ENCODE results near the gene FAM193A.

Gene FAM193A

DNA sequence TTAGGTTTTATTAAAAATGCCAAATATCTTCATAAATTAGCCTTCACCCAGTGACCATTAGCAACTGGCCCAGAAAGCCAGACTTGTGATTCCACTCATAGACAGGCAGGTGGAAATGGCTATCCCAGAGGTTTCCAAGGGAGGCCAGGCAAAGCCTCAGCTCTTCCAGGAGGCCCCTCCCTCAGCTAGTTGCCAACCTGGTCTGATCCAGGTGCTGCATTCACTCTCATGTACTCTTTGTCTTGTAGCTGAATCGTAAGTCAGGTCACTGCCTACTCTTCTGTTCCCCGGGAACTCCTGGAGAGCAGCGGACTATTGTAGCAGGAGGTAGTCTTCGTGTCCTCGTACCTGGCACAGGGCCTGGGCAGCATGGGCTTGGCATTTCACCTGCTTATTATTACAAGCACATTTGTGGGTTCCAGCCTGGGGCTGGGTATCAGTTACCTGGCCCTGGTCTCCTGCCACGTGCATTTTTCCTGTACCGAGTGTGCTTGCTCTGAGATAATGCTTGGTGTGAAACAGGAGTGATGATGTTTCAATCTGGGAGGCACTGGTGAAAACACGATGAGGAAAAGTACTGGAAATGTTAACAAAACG, 101.6 kb downstream of the FAM193A start:
- TF ChIP-seq CTCF (conservative IDR thresholded peaks at IDR 0.05) = no peak
- H3K27ac ChIP-seq = no peak overlapping the region

DNA sequence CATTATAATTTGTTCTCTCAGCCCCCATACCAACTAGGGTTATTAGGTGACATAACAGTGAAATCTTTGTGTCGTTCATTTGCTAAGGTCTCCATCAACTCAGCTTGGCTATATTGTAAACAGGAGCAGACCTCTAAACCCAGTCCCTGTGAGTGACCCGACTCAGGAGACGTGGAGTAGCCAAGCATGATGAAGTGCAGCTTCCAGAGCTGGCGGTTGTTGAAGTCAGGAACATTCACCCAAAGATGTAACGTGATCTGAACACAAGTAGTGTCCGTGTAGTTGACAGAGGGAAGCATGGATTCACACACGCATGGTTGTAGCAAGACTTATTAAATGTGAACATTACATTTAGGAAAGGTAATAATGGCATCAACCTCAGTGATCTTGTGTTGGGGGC, 102.3 kb downstream of the FAM193A start:
- no peak overlapping the region for H3K27ac ChIP-seq
- no peak for TF ChIP-seq CTCF (conservative IDR thresholded peaks at IDR 0.05)

DNA sequence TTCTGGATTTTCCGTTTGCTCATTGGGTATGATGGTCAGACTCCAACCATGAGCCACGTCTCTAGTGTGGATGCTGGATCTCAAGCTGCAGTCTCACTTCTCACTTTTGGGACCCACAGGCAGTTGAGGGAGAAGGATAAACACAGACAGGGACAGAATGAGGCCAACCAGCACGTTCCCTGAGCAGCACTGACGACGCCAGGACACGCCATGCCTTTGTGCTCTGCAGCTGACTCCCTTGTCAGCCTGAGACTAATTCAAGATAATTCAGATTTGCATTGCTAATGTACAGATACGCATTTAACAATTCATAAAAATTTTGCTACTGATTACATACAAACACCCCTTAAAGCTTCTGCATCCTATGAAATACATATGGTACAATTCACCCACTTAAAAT, 106.5 kb downstream of the FAM193A start:
- no peak overlapping the region for H3K27ac ChIP-seq
- no peak for TF ChIP-seq CTCF (conservative IDR thresholded peaks at IDR 0.05)

DNA sequence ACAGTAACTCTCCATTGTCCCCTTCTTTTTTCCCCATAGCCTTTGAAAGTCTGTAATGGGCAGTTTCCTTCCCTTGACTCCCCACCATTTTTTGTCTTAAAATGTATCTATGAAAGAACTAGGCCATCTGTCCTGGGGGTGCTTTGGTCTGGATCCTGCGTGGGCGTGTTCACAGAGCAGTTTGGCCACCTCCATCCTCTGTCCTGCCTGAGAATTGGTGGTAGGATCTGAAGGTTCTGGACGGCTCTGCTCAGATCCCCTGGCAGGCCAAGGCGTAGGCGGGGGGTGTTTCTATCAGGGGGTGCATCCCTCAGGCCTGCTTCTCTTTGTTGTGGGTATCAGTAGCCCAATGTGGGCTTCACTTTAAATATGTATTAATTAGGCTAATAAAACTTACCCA, 107.1 kb downstream of the FAM193A start:
- no peak for TF ChIP-seq CTCF (conservative IDR thresholded peaks at IDR 0.05)
- H3K27ac ChIP-seq = no peak overlapping the region

GRCh38 chr4:2646396-2647149, 110.1 kb downstream of the FAM193A start:
- H3K27ac ChIP-seq = no peak overlapping the region
- no peak for TF ChIP-seq CTCF (conservative IDR thresholded peaks at IDR 0.05)

DNA sequence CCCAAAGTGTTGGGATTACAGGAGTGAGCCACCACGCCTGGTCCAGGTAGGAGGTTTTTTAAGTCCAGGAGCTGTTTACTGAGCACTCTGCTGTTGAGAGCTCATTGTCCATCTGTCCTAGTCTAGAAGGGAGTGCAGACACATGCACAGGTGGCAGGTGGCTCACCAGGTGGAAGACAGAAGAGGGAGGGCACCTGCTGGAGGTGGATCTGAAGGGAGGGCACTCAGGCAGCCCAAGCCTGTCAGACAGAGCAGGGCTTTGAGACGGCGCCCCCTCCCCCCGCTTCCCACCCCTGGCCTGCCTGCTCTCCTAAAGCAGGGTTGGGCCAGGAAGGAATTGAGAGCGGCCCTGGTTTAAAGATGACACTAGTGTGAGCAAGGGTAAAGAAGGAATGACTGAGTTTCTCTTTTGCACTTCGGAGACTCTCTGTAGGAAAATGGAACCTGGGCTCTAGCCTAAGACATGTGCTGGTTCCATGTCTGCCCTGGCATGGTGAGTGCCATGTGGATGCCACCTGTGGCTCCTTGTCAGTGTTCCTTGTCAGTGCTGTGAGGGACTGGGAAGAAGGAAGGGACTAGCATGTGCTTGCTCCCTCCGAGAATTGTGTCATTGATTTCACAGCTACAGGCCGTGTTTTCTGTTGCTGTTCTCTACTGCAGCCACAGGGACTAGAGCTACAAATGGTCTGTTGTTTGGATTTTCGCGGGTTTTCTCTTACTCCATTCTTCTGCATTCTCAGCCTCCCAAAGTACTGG, 111.1 kb downstream of the FAM193A start:
- no peak overlapping the region for H3K27ac ChIP-seq
- TF ChIP-seq CTCF (conservative IDR thresholded peaks at IDR 0.05) = no peak

DNA sequence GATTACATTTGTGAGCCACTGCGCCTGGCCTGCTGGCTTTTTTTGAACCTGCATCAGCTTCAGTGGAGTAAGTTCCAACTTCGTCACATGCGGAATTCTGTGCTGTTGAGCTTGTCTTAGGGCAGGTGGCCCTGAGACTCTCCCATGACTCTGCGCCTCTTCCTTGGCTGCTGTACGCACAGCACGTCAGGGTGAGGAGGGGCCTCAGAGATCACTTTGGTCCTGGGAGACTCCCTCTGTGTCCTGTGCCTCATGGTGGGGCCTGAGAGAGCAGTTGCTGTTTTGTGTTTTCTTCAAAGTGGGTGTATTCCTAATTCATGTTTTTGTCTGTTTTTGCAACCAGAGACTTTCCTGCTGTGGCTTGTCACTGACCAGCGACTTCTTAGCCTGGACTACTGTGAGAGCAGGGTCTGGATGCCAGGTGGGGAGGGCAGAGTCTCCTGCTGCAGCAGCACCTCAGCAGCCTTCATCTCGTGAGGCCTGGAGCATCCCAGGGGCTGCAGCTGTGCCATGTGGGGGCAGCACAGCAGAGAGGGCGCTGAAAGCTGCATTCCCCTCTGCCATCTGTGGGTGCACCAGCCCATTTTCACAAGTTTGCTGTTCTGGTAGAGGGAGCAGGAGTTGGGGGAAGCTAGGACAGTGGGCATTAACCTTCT, 111.8 kb downstream of the FAM193A start:
- H3K27ac ChIP-seq = no peak overlapping the region
- no peak for TF ChIP-seq CTCF (conservative IDR thresholded peaks at IDR 0.05)
